Astrocyte of the cerebellum (primary cell): ENCODE measurements around the gene CGA.

Source experiments
- DNase-seq: peaks from one replicate; pipeline ENCODE4 v3.0.0-alpha.2; 2011; ENCODE audit warnings: low read depth
- H3K4me3 ChIP-seq: 2 replicates; pipeline ENCODE4 v1.5.1; 2011; ENCODE audit warnings: mild to moderate bottlenecking, low read depth, low read length, moderate library complexity
- CTCF ChIP-seq: IDR thresholded peaks from 2 replicates; pipeline ENCODE4 v1.5.1; 2012; ENCODE audit warnings: low read length, low read depth, moderate library complexity, mild to moderate bottlenecking; ENCODE audit errors: missing control alignments
- in situ Hi-C: cut with HindIII; loops from 2 replicates; pipeline ENCODE4 v1.10.0; 2017; ENCODE audit warnings: low sequenced_read_pairs

Gene CGA

GRCh38 chr6:87094576-87094975, 330 bp downstream of the CGA start:
- H3K4me3 ChIP-seq, result no peak overlapping the region
- no peak for DNase-seq
- in situ Hi-C loops, result no loop called here
- no peak for TF ChIP-seq CTCF

- in situ Hi-C loops, result no loop called here
- DNase-seq, result peak; percentile 40
- TF ChIP-seq CTCF, result no peak
- no peak overlapping the region for H3K4me3 ChIP-seq
These were observed 1.3 kb downstream of the CGA start for GRCh38 chr6:87093651-87094050.

- DNase-seq, result no peak
- in situ Hi-C loops, result no loop called here
- no peak for TF ChIP-seq CTCF
- no peak overlapping the region for H3K4me3 ChIP-seq
These were observed 1.7 kb downstream of the CGA start for GRCh38 chr6:87093199-87093598.

- DNase-seq, result no peak
- TF ChIP-seq CTCF, result no peak
- in situ Hi-C loops, result no loop called here
- H3K4me3 ChIP-seq, result no peak overlapping the region
These were observed 2.5 kb downstream of the CGA start for GRCh38 chr6:87092435-87092834.

- no peak for DNase-seq
- no peak for TF ChIP-seq CTCF
- in situ Hi-C loops, result no loop called here
- H3K4me3 ChIP-seq, result no peak overlapping the region
These were observed 5.8 kb downstream of the CGA start for GRCh38 chr6:87089135-87089534.

GRCh38 chr6:87088076-87088475, 6.8 kb downstream of the CGA start:
- in situ Hi-C loops, result no loop called here

More at GRCh38 chr6:87088076-87088475, 6.8 kb downstream of the CGA start:
- TF ChIP-seq CTCF, result no peak
- no peak overlapping the region for H3K4me3 ChIP-seq
- no peak for DNase-seq
